DOHH2 (cell line): ENCODE results near the gene MAPK13.

Experiments
- H3F3A ChIP-seq: fragments of 200-600 bp; sonication (generic), shearing (Covaris generic); 2 replicates; pipeline ENCODE4 v1.6.0; 2016; ENCODE audit warnings: antibody characterized with exemption, mild to moderate bottlenecking; ENCODE audit not compliant: control insufficient read depth, insufficient read depth
- H3K27ac ChIP-seq: fragments of 200-600 bp; sonication (generic); 2 replicates; pipeline ENCODE4 v1.5.1; 2014; ENCODE audit warnings: low read depth, mild to moderate bottlenecking, low read length, moderate library complexity
- H3K27me3 ChIP-seq: fragments of 200-600 bp; sonication (generic); 2 replicates; pipeline ENCODE4 v1.6.1; 2014; ENCODE audit warnings: mild to moderate bottlenecking, low read length, mixed read lengths; ENCODE audit not compliant: control insufficient read depth
- H3K36me3 ChIP-seq: fragments of 200-600 bp; sonication (generic); 2 replicates; pipeline ENCODE4 v1.6.1; 2014; ENCODE audit warnings: mild to moderate bottlenecking, low read length, moderate library complexity, mixed read lengths; ENCODE audit not compliant: control insufficient read depth
- H3K4me1 ChIP-seq: fragments of 200-600 bp; sonication (generic); 2 replicates; pipeline ENCODE4 v1.6.1; 2014; ENCODE audit warnings: mild to moderate bottlenecking, low read length, mixed read lengths; ENCODE audit not compliant: control insufficient read depth
- H3K4me2 ChIP-seq: fragments of 200-600 bp; sonication (generic); 2 replicates; pipeline ENCODE4 v1.6.0; 2014; ENCODE audit warnings: mild to moderate bottlenecking, low read length, moderate library complexity
- H3K4me3 ChIP-seq: fragments of 200-600 bp; sonication (generic); 2 replicates; pipeline ENCODE4 v1.5.1; 2014; ENCODE audit warnings: mild to moderate bottlenecking, low read length, mixed read lengths
- H3K79me2 ChIP-seq: fragments of 200-600 bp; sonication (generic); 2 replicates; pipeline ENCODE4 v1.6.1; 2014; ENCODE audit warnings: mild to moderate bottlenecking, low read length, mixed read lengths; ENCODE audit not compliant: control insufficient read depth
- H3K9me2 ChIP-seq: fragments of 200-600 bp; sonication (generic); replicated peaks from 2 replicates; pipeline ENCODE4 v1.6.1; 2014; ENCODE audit warnings: mild to moderate bottlenecking, low read length, mixed read lengths; ENCODE audit not compliant: control insufficient read depth
- H3K9me3 ChIP-seq: fragments of 200-600 bp; sonication (generic); 2 replicates; pipeline ENCODE4 v1.6.1; 2014; ENCODE audit warnings: antibody characterized with exemption, low read length, mixed read lengths; ENCODE audit not compliant: control insufficient read depth, insufficient read depth
- H4K20me1 ChIP-seq: fragments of 200-600 bp; sonication (generic); 2 replicates; pipeline ENCODE4 v1.6.0; 2014; ENCODE audit warnings: low read depth, mild to moderate bottlenecking, antibody characterized with exemption, low read length, moderate library complexity; ENCODE audit not compliant: control insufficient read depth, insufficient read depth
- EZH2phosphoT487 ChIP-seq: fragments of 200-600 bp; sonication (generic); IDR thresholded peaks from 2 replicates; pipeline ENCODE4 v1.6.1; 2017; ENCODE audit warnings: borderline replicate concordance, mild to moderate bottlenecking, antibody characterized with exemption, low read length, moderate library complexity, mixed read lengths
- TF ChIP-seq, protein P1 (sequence below): fragments of 200-600 bp; sonication (generic); IDR thresholded peaks from one replicate; pipeline ENCODE4 v1.5.1; 2014; ENCODE audit warnings: antibody characterized with exemption, mild to moderate bottlenecking, low read depth, low read length; ENCODE audit not compliant: poor library complexity, severe bottlenecking

The MAPK13 gene

DNA sequence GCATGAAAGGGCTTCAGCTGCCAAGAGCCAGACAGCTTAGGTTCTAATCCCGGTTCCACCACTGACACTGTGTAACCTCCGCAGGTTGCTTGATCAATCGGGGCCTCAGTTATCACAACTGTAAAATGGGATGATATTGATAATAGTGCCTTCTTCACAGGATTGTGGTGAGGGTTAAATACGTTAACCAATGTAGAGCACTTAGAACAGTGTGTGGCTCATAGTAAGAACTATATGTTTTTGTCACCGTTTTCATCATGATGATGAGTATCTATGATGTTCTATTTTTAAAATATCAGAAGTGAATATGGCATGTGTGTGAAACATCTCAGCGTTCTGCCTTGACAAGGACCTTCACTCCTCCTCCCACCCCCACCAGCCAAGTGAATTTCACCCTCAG lies 10.3 kb upstream of the MAPK13 start:
- Histone ChIP-seq H3K79me2 (no peaks in the 10 kb centered on the region), H3K4me3 (peak overlapping the region; percentile 77), H3K36me3 (no peaks in the 10 kb centered on the region), H3F3A (peaks cover 25% of the 10 kb centered on the region), H3K27me3 (no peaks in the 10 kb centered on the region), H3K27ac (peak overlapping the region; percentile 89), H3K4me2 (peak overlapping the region; percentile 97), H3K9me3 (no peaks in the 10 kb centered on the region), H3K4me1 (peaks cover 92% of the 10 kb centered on the region), H3K9me2 (no peaks in the 10 kb centered on the region), H4K20me1 (no peaks in the 10 kb centered on the region)
- TF ChIP-seq, protein P1, sequence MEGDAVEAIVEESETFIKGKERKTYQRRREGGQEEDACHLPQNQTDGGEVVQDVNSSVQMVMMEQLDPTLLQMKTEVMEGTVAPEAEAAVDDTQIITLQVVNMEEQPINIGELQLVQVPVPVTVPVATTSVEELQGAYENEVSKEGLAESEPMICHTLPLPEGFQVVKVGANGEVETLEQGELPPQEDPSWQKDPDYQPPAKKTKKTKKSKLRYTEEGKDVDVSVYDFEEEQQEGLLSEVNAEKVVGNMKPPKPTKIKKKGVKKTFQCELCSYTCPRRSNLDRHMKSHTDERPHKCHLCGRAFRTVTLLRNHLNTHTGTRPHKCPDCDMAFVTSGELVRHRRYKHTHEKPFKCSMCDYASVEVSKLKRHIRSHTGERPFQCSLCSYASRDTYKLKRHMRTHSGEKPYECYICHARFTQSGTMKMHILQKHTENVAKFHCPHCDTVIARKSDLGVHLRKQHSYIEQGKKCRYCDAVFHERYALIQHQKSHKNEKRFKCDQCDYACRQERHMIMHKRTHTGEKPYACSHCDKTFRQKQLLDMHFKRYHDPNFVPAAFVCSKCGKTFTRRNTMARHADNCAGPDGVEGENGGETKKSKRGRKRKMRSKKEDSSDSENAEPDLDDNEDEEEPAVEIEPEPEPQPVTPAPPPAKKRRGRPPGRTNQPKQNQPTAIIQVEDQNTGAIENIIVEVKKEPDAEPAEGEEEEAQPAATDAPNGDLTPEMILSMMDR: no peak

- peaks cover 87% of the 10 kb centered on the region for H3K4me1 ChIP-seq
- no peaks in the 10 kb centered on the region for H3K9me2 ChIP-seq
- no peaks in the 10 kb centered on the region for H3K36me3 ChIP-seq
- peaks cover 25% of the 10 kb centered on the region for H3F3A ChIP-seq
- H3K4me2 ChIP-seq: peak overlapping the region; percentile 97
- H3K4me3 ChIP-seq: peak overlapping the region; percentile 77
- TF ChIP-seq, protein P1: peak; percentile 18
- no peak for TF ChIP-seq EZH2phosphoT487
- no peaks in the 10 kb centered on the region for H3K9me3 ChIP-seq
- H3K27ac ChIP-seq: peak overlapping the region; percentile 89
- H3K27me3 ChIP-seq: no peaks in the 10 kb centered on the region
- H3K79me2 ChIP-seq: no peaks in the 10 kb centered on the region
- no peaks in the 10 kb centered on the region for H4K20me1 ChIP-seq
These were observed 9.8 kb upstream of the MAPK13 start for GRCh38 chr6:36120539-36120938.

GRCh38 chr6:36120979-36121786 lies 9.1 kb upstream of the MAPK13 start:
- Histone ChIP-seq H4K20me1 (no peaks in the 10 kb centered on the region), H3K27ac (peak overlapping the region; percentile 89), H3K4me2 (peak overlapping the region; percentile 97), H3F3A (peaks cover 24% of the 10 kb centered on the region), H3K4me1 (peaks cover 81% of the 10 kb centered on the region), H3K27me3 (no peaks in the 10 kb centered on the region), H3K9me2 (no peaks in the 10 kb centered on the region), H3K79me2 (no peaks in the 10 kb centered on the region), H3K9me3 (no peaks in the 10 kb centered on the region), H3K36me3 (no peaks in the 10 kb centered on the region), H3K4me3 (peak overlapping the region; percentile 77)
- TF ChIP-seq, protein P1: no peak
- TF ChIP-seq EZH2phosphoT487: no peak
